ENCODE data around the gene ICAM5. TPM values are rescaled to one million over a fixed set of nuclear protein-coding genes. Genes with fewer than 3 reads are reported as not detected.

ICAM5 gene
- total and polyA plus RNA-seq, 9 of the 15 experiments (the other 6 are each of a cell fraction or from before 2014, with no cell fraction given), result 0.10 to 114 (median 13.7) TPM

DNA sequence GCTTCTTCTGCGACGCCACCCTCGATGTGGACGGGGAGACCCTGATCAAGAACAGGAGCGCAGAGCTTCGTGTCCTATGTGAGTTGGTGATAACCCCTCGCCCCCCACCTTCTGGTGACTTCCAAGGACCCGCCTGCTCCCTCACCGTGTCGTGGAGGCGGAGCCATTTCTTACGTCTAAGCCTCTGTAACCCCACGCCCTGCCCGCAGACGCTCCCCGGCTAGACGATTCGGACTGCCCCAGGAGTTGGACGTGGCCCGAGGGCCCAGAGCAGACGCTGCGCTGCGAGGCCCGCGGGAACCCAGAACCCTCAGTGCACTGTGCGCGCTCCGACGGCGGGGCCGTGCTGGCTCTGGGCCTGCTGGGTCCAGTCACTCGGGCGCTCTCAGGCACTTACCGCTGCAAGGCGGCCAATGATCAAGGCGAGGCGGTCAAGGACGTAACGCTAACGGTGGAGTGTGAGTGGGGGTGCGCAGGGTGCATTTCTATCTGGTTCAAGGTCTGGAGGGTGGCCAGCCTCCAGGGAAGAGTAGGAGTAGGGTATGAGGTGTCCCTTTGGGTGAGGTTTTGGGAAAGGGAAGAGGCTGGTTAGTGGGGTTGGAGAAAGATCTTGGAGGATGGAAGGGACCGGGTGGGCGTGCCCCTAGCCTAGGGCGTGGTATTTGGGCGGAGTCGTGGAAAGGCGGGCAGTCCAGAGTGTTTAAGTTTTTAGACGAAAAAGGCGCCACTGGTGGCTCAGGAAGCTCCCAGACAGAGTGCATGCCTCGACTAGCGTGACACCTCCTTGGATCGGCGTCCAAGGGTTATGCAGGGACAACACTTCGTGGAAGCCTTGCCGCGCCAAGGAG lies 3.3 kb downstream of the ICAM5 start (continued):
- TF ChIP-seq, protein P1, sequence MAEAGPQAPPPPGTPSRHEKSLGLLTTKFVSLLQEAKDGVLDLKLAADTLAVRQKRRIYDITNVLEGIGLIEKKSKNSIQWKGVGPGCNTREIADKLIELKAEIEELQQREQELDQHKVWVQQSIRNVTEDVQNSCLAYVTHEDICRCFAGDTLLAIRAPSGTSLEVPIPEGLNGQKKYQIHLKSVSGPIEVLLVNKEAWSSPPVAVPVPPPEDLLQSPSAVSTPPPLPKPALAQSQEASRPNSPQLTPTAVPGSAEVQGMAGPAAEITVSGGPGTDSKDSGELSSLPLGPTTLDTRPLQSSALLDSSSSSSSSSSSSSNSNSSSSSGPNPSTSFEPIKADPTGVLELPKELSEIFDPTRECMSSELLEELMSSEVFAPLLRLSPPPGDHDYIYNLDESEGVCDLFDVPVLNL (CRISPR knock-in tag; IDR thresholded peaks at IDR 0.05; ENCODE audit: low read depth), result peak; percentile 71; the same call in 1 of the 2 replicates
- TF ChIP-seq, protein P2, sequence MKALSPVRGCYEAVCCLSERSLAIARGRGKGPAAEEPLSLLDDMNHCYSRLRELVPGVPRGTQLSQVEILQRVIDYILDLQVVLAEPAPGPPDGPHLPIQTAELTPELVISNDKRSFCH (CRISPR knock-in tag; IDR thresholded peaks at IDR 0.05), result no peak
- TF ChIP-seq, protein P2 (tag; IDR thresholded peaks at IDR 0.05), result peak; percentile 50; the same call in 1 of the 2 replicates
- TF ChIP-seq RBFOX2 (IDR thresholded peaks at IDR 0.05; ENCODE audit: low read depth, low read length) (peak; percentile 69), ATF7 (IDR thresholded peaks at IDR 0.05) (peak; percentile 87; the same call in 1 of the 2 replicates), RBM39 (optimal IDR thresholded peaks at IDR 0.05; ENCODE audit: low read depth, low read length) (no peak), SRF (CRISPR knock-in tag; IDR thresholded peaks at IDR 0.05) (no peak), SAFB (IDR thresholded peaks at IDR 0.05; ENCODE audit: borderline replicate concordance, low read depth, low read length) (no peak), KDM5B (IDR thresholded peaks at IDR 0.05; ENCODE audit: insufficient replicate concordance, low read depth, low read length) (peak; percentile 33), MYC (IDR thresholded peaks at IDR 0.05; ENCODE audit: low read depth, low read length) (no peak), MYC (CRISPR knock-in tag; IDR thresholded peaks at IDR 0.05; ENCODE audit: borderline replicate concordance, low read depth) (0 out of 2 replicates have a peak, but pooled peaks have one; percentile 51), MAFK (IDR thresholded peaks at IDR 0.05; ENCODE audit: low read length) (no peak), ZBTB17 (CRISPR knock-in tag; IDR thresholded peaks at IDR 0.05) (no peak), HDAC1 (IDR thresholded peaks at IDR 0.05) (peak in 1 of 2 experiments; percentile 35; a peak in 1 of 4 replicates), STAG1 (CRISPR knock-in tag; IDR thresholded peaks at IDR 0.05; ENCODE audit: borderline replicate concordance) (peak; percentile 12; the same call in 1 of the 2 replicates), L3MBTL2 (IDR thresholded peaks at IDR 0.05) (peak; percentile 11; the same call in 1 of the 2 replicates), POLR2A (conservative IDR thresholded peaks at IDR 0.05) (peak; percentile 38; the same call in 1 of the 2 replicates), BRCA1 (IDR thresholded peaks at IDR 0.05) (no peak), BRCA1 (CRISPR knock-in tag; IDR thresholded peaks at IDR 0.05) (0 out of 2 replicates have a peak, but pooled peaks have one; percentile 20), FOXK2 (conservative IDR thresholded peaks at IDR 0.05 in 1 of 2, IDR thresholded peaks at IDR 0.05 in 1 of 2; ENCODE audit: low read depth in 2 of 2) (peak in 1 of 2 experiments; percentile 6; a peak in 1 of 4 replicates), CBFA2T3 (IDR thresholded peaks at IDR 0.05) (no peak), LEF1 (IDR thresholded peaks at IDR 0.05) (no peak), RBM22 (IDR thresholded peaks at IDR 0.05; ENCODE audit: low read depth, low read length, poor library complexity, severe bottlenecking) (no peak), ESRRB (CRISPR knock-in tag; IDR thresholded peaks at IDR 0.05; ENCODE audit: borderline replicate concordance) (no peak)

Data from K562 (cell line).